PC-3 (cell line): ENCODE data around the gene GALR3. TPM values are rescaled to one million over a fixed set of nuclear protein-coding genes. Genes with fewer than 3 reads are reported as not detected.
A peak's percentile ranks its signal among the peaks of the same experiment; 100 is the strongest.

Source experiments
- ATAC-seq: fragments of 200-7000 bp; cut with Tn5 transposase; 2 replicates; pipeline ENCODE4 v1.9.1; 2020; ENCODE audit warnings: mild to moderate bottlenecking, moderate library complexity
- BruUV-seq: library from RNA; stranded (reverse); fragments of 400-500 nt; replicated peaks from 2 replicates; lab custom pipeline; 2021; lab: Mats Ljungman, UMichigan
- CTCF ChIA-PET: fragments of 300-600 bp; sonication (Branson Sonifier 250); formaldehyde crosslinking; loops from one replicate; lab custom pipeline; 2022; ENCODE audit warnings: antibody characterized with exemption; lab: Charles Lee
- POLR2A ChIA-PET: fragments of 300-600 bp; sonication (Branson Sonifier 250); formaldehyde crosslinking; loops from one replicate; lab custom pipeline; 2022; ENCODE audit warnings: antibody characterized with exemption; ENCODE audit not compliant: unreplicated experiment; lab: Charles Lee
- DNase-seq: peaks from one replicate; pipeline ENCODE4 v3.0.0-alpha.2; 2015
- H2AFZ ChIP-seq: fragments of 300-600 bp; sonication (generic); 2 replicates; pipeline ENCODE4 v1.6.0; 2016; ENCODE audit warnings: antibody characterized with exemption, low read length
- H3F3A ChIP-seq: fragments of 300-600 bp; sonication (generic); one replicate; pipeline ENCODE4 v1.6.0; 2017; ENCODE audit warnings: antibody characterized with exemption, low read length, control low read depth, mild to moderate bottlenecking; ENCODE audit not compliant: unreplicated experiment
- H3K27ac ChIP-seq: fragments of 300-600 bp; sonication (generic); 2 replicates; pipeline ENCODE4 v1.5.1; 2016; ENCODE audit warnings: mild to moderate bottlenecking, low read length
- H3K27me3 ChIP-seq: fragments of 300-600 bp; sonication (generic); 2 replicates; pipeline ENCODE4 v1.6.1; 2016; ENCODE audit warnings: low read length, mixed read lengths
- H3K36me3 ChIP-seq: fragments of 300-600 bp; sonication (generic); 2 replicates; pipeline ENCODE4 v1.6.1; 2016; ENCODE audit warnings: low read depth, mixed run types, low read length, mixed read lengths
- H3K4me1 ChIP-seq: fragments of 300-600 bp; sonication (generic); 2 replicates; pipeline ENCODE4 v1.5.1; 2016; ENCODE audit warnings: low read length; ENCODE audit not compliant: insufficient read depth
- H3K4me2 ChIP-seq: fragments of 300-600 bp; sonication (generic); 2 replicates; pipeline ENCODE4 v1.6.0; 2016; ENCODE audit warnings: low read length
- H3K4me3 ChIP-seq: fragments of 300-600 bp; sonication (generic); 2 replicates; pipeline ENCODE4 v1.5.1; 2016; ENCODE audit warnings: mild to moderate bottlenecking, low read length, mixed read lengths
- H3K79me2 ChIP-seq: fragments of 300-600 bp; sonication (generic); 2 replicates; pipeline ENCODE4 v1.6.1; 2017; ENCODE audit warnings: low read length, mixed read lengths
- H3K9ac ChIP-seq: fragments of 300-600 bp; sonication (generic); 2 replicates; pipeline ENCODE4 v1.6.0; 2016; ENCODE audit warnings: mild to moderate bottlenecking, low read length
- H3K9me2 ChIP-seq: fragments of 300-600 bp; sonication (generic); replicated peaks from 2 replicates; pipeline ENCODE4 v1.6.1; 2016; ENCODE audit warnings: mixed run types, low read length, mixed read lengths
- H3K9me3 ChIP-seq: fragments of 300-600 bp; sonication (generic); 2 replicates; pipeline ENCODE4 v1.6.1; 2016; ENCODE audit warnings: low read length, mixed read lengths
- H4K20me1 ChIP-seq: fragments of 300-600 bp; sonication (generic); 2 replicates; pipeline ENCODE4 v1.6.1; 2016; ENCODE audit warnings: low read length, mixed read lengths
- CTCF ChIP-seq: fragments of 300-600 bp; sonication (generic); conservative IDR thresholded peaks from 2 replicates; pipeline ENCODE4 v1.5.1; 2017; ENCODE audit warnings: antibody characterized with exemption, low read depth, mild to moderate bottlenecking, low read length
- EZH2 ChIP-seq: fragments of 300-600 bp; sonication (generic); IDR thresholded peaks from one replicate; pipeline ENCODE4 v1.6.1; 2017; ENCODE audit warnings: antibody characterized with exemption, mild to moderate bottlenecking, low read length; ENCODE audit not compliant: unreplicated experiment
- EZH2phosphoT487 ChIP-seq: fragments of 300-600 bp; sonication (generic); IDR thresholded peaks from 2 replicates; pipeline ENCODE4 v1.6.1; 2018; ENCODE audit warnings: mild to moderate bottlenecking, antibody characterized with exemption, low read length, borderline replicate concordance
- intact Hi-C: fragments of 100-400 bp; cut with micrococcal nuclease; formaldehyde crosslinking; loops from 2 replicates; pipeline ENCODE4 v1.9.0; 2023
- total RNA-seq: library from RNA; depleted of rRNA; stranded (reverse); fragments of >200 nt; gene quantifications from 2 replicates; pipeline ENCODE4 v1.2.3, GENCODE V29; 2014

GALR3 gene
- total RNA-seq, 1 experiment from 2014 or later: not detected

DNA sequence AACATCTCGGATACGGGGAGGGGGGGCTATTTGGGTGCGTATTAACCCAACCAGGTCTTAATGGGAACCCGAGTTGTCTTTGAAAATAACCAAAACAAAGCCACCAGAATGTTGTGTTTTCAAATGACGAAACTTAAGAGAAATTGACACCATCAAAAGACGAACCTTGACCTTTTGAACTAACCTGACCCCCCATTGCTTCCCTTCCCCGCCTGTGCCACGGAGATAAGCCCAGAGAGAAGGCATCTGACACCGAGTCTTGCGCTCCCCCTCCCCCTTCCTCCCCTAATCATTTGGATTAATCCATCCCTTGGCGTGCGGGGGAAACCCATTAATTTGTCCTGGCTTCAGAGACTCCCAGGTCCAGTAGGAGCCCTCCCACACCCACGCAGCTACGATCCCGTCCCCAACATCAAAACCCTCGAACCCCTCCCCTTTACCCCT lies 20.0 kb upstream of the GALR3 start:
- Histone ChIP-seq H3K27ac (no peak overlapping the region), H3K9me2 (no peaks in the 10 kb centered on the region), H3K79me2 (peaks cover 22% of the 10 kb centered on the region), H3K9me3 (no peaks in the 10 kb centered on the region), H3F3A (peaks cover 15% of the 10 kb centered on the region), H3K4me2 (peak overlapping the region; percentile 100), H3K27me3 (no peaks in the 10 kb centered on the region), H3K4me1 (peaks cover 13% of the 10 kb centered on the region), H2AFZ (peak overlapping the region; percentile 95; the same call in 1 of the 2 replicates), H3K9ac (no peak overlapping the region), H3K36me3 (no peaks in the 10 kb centered on the region), H3K4me3 (peak overlapping the region; percentile 82), H4K20me1 (peaks cover 19% of the 10 kb centered on the region)
- intact Hi-C loops: loop anchor here (10.0 kb wide), 1 partner anchor 118 kb away; the partner anchor contains the start of gene NOL12
- no peak for TF ChIP-seq EZH2
- POLR2A ChIA-PET: no interaction called here
- BruUV-seq: no TSS peak
- DNase-seq (no peak), ATAC-seq (no peak)
- CTCF ChIA-PET: no interaction called here

DNA sequence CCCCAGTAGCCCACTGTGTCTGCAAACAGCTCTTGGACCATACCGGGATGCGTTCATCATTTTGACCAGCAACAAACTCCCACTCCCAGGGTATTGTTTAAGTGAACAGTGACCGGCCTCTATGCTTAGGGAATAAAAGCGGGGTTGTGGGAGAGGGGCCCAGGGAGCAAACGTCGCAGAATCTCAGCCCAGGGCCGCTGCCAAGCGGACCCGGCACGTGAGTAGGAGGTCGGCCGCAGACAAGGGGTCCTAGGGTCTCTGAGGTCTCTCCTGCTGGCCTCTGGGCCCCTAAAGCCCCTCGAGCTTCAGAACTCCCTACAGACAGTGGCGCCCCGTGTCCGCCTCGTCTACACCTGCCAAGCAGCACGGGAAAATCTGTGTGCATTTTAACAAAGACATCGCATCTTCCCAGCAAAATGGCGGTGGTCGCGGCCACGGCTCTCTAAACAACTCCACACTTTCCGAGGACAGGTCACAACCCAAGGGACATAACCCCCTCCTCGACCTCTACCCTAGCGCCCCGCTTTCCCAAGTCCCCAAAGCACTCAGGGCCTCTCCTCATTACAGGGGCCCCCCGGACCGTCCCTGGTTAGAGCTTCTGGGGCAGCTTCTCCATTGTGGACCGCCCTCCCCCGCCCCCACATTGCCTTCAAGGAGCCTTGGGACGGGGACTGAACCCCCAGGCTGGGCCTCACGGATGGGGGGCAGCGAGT lies 19.4 kb upstream of the GALR3 start:
- peak overlapping the region; percentile 100 for H3K4me3 ChIP-seq
- intact Hi-C loops: loop anchor here (10.0 kb wide), 1 partner anchor 119 kb away; the partner anchor contains the start of gene NOL12
- H3K9ac ChIP-seq: peak overlapping the region; percentile 95
- peaks cover 18% of the 10 kb centered on the region for H3F3A ChIP-seq
- H3K4me2 ChIP-seq: peak overlapping the region; percentile 100
- H3K4me1 ChIP-seq: peaks cover 17% of the 10 kb centered on the region
- peaks cover 26% of the 10 kb centered on the region for H3K79me2 ChIP-seq
- no peaks in the 10 kb centered on the region for H3K27me3 ChIP-seq
- H3K36me3 ChIP-seq: no peaks in the 10 kb centered on the region
- no peaks in the 10 kb centered on the region for H3K9me3 ChIP-seq
- H3K9me2 ChIP-seq: no peaks in the 10 kb centered on the region
- TF ChIP-seq EZH2phosphoT487: no peak
- TF ChIP-seq EZH2: no peak
- TF ChIP-seq CTCF: no peak
- DNase-seq: no peak
- peak overlapping the region; percentile 34; the same call in 1 of the 2 replicates for H2AFZ ChIP-seq
- no peak for ATAC-seq
- CTCF ChIA-PET: no interaction called here
- H4K20me1 ChIP-seq: peaks cover 21% of the 10 kb centered on the region
- no TSS peak for BruUV-seq
- POLR2A ChIA-PET: no interaction called here
- peak overlapping the region; percentile 66; the same call in 1 of the 2 replicates for H3K27ac ChIP-seq

DNA sequence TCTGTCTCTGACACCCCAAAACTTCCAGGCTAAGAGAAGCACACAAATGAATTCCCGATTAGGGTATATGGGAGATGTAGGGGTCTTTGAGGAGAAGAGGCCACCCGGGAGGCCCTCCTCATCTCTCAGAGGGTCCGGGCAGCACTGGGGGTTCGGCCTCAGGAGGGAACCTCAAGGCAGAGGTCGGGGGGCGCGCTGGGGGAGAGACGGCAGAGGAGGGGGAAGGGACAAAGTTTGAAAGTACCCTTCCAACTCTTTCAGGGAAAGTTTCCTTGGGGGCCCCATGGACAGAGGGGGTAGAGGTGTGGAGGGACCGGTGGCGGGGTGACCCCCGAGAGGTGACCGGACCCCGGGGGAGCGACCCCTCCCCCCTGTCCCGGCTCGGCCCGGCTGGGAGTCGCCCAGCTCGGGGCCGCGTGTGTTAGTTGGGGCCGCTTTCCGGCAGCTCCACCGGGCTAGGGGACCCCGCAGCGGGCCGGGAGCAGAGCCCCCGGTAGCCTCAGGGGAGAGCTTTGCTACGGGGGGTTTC lies 18.8 kb upstream of the GALR3 start:
- no peaks in the 10 kb centered on the region for H3K36me3 ChIP-seq
- peak overlapping the region; percentile 100 for H3K4me3 ChIP-seq
- peak overlapping the region; percentile 34; the same call in 1 of the 2 replicates for H2AFZ ChIP-seq
- peaks cover 21% of the 10 kb centered on the region for H4K20me1 ChIP-seq
- H3K9me2 ChIP-seq: no peaks in the 10 kb centered on the region
- ChIA-PET POLR2A (interaction anchor here (0.6 kb wide), 1 partner anchor 1421 kb away, joined by 4 read pairs; no protein-coding TSS in a partner anchor), CTCF (no interaction called here)
- no peak for ATAC-seq
- intact Hi-C loops: loop anchor here (10.0 kb wide), 1 partner anchor 120 kb away; the partner anchor contains the start of gene NOL12
- peak overlapping the region; percentile 95 for H3K9ac ChIP-seq
- H3K9me3 ChIP-seq: no peaks in the 10 kb centered on the region
- no peak for DNase-seq
- peak overlapping the region; percentile 66 for H3K27ac ChIP-seq
- no peaks in the 10 kb centered on the region for H3K27me3 ChIP-seq
- TF ChIP-seq CTCF (no peak), EZH2 (no peak), EZH2phosphoT487 (no peak)
- peaks cover 18% of the 10 kb centered on the region for H3F3A ChIP-seq
- BruUV-seq: no TSS peak
- H3K4me1 ChIP-seq: peaks cover 17% of the 10 kb centered on the region
- H3K4me2 ChIP-seq: peak overlapping the region; percentile 84
- peaks cover 30% of the 10 kb centered on the region for H3K79me2 ChIP-seq
